Thymus (tissue), 11 donors: Measurements from ENCODE around the gene MFN2. TPM values are rescaled to one million over a fixed set of nuclear protein-coding genes. Genes with fewer than 3 reads are reported as not detected.

Experiments
- DNase-seq, 9 donors: peaks; one replicate each; pipeline ENCODE4 v3.0.0-alpha.2; 2013; ENCODE audit warnings: low spot score in 9 of 9, low read depth in 6 of 9, missing footprints in 1 of 9
- H3K27ac ChIP-seq, 2 donors: one replicate each; pipeline ENCODE4 v1.5.1; 2013; ENCODE audit warnings: control low read depth in 1 of 2, low read depth in 1 of 2, low read length in 1 of 2, mild to moderate bottlenecking in 1 of 2, moderate library complexity in 1 of 2
- H3K27me3 ChIP-seq, 2 donors: one replicate each; pipeline ENCODE4 v1.5.1; 2013; ENCODE audit warnings: low read length in 1 of 2; ENCODE audit not compliant: control insufficient read depth in 2 of 2, insufficient read depth in 1 of 2
- H3K36me3 ChIP-seq, 2 donors: one replicate each; pipeline ENCODE4 v1.5.1; 2013; ENCODE audit warnings: low read length in 1 of 2, mild to moderate bottlenecking in 1 of 2, moderate library complexity in 1 of 2; ENCODE audit not compliant: control insufficient read depth in 2 of 2, insufficient read depth in 2 of 2
- H3K4me1 ChIP-seq, 2 donors: one replicate each; pipeline ENCODE4 v1.5.1; 2013; ENCODE audit warnings: low read length in 2 of 2; ENCODE audit not compliant: control insufficient read depth in 2 of 2, insufficient read depth in 2 of 2
- H3K4me3 ChIP-seq, 2 donors: one replicate each; pipeline ENCODE4 v1.5.1; 2013; ENCODE audit warnings: low read length in 2 of 2, control low read depth in 1 of 2, mild to moderate bottlenecking in 1 of 2
- H3K9me3 ChIP-seq, 2 donors: one replicate each; pipeline ENCODE4 v1.5.1; 2013; ENCODE audit warnings: low read length in 1 of 2, mild to moderate bottlenecking in 1 of 2; ENCODE audit not compliant: control insufficient read depth in 2 of 2, insufficient read depth in 1 of 2
- WGBS: extraction: QIAGEN DNeasy Blood & Tissue Kit; methylation state at CpG from one replicate; pipeline ENCODE4 v1.1.7; 2013; 5-methylcytosine and 5-hydroxymethylcytosine counted together
- polyA plus RNA-seq: library from polyadenylated mRNA; stranded (reverse); fragments of 200-250 nt; gene quantifications from one replicate; pipeline ENCODE4 v1.2.3, GENCODE V29; 2013
- total RNA-seq: library from RNA; stranded (reverse); fragments of 120-200 nt; gene quantifications from one replicate; pipeline ENCODE4 v1.2.4, GENCODE V29; 2013
- donor health status: healthy.

The MFN2 gene
- total and polyA plus RNA-seq, 2 donors = 25.9 to 27.8 TPM

- H3K27me3 ChIP-seq = peaks cover 0 to 2% of the 10 kb centered on the region in 2 donors
- no peak for DNase-seq
- H3K4me3 ChIP-seq = no peak overlapping the region
- peaks cover 0 to 3% of the 10 kb centered on the region in 2 donors for H3K9me3 ChIP-seq
- 80% methylated on average over 6 of the region's 6 CpGs for WGBS
- H3K36me3 ChIP-seq = no peaks in the 10 kb centered on the region
- no peaks in the 10 kb centered on the region for H3K4me1 ChIP-seq
- H3K27ac ChIP-seq = no peak overlapping the region
Observed at GRCh38 chr1:12055259-12055658, 75.0 kb downstream of the MFN2 start.

GRCh38 chr1:12056331-12056841, 76.1 kb downstream of the MFN2 start:
- peaks cover 0 to 3% of the 10 kb centered on the region in 2 donors for H3K9me3 ChIP-seq
- H3K36me3 ChIP-seq = no peaks in the 10 kb centered on the region
- H3K4me3 ChIP-seq = no peak overlapping the region
- no peaks in the 10 kb centered on the region for H3K4me1 ChIP-seq
- no peak for DNase-seq
- H3K27me3 ChIP-seq = peaks cover 1 to 5% of the 10 kb centered on the region in 2 donors
- 97% methylated on average over 16 of the region's 16 CpGs for WGBS
- H3K27ac ChIP-seq = no peak overlapping the region

GRCh38 chr1:12057382-12057781, 77.1 kb downstream of the MFN2 start:
- no peaks in the 10 kb centered on the region for H3K4me1 ChIP-seq
- H3K27me3 ChIP-seq = peaks cover 4 to 12% of the 10 kb centered on the region in 2 donors
- H3K36me3 ChIP-seq = no peaks in the 10 kb centered on the region
- no peak for DNase-seq
- H3K27ac ChIP-seq = no peak overlapping the region
- H3K9me3 ChIP-seq = peaks cover 0 to 3% of the 10 kb centered on the region in 2 donors
- H3K4me3 ChIP-seq = no peak overlapping the region

- Histone ChIP-seq H3K4me1 (peaks cover 3 to 4% of the 10 kb centered on the region in 2 donors), H3K36me3 (no peaks in the 10 kb centered on the region), H3K4me3 (no peak overlapping the region), H3K27me3 (peaks cover 8 to 16% of the 10 kb centered on the region in 2 donors), H3K27ac (no peak overlapping the region), H3K9me3 (peaks cover 0 to 3% of the 10 kb centered on the region in 2 donors)
- 97% methylated on average over 4 of the region's 4 CpGs for WGBS
- no peak for DNase-seq
Observed at GRCh38 chr1:12057940-12058687, 77.9 kb downstream of the MFN2 start.

- H3K9me3 ChIP-seq = peaks cover 0 to 3% of the 10 kb centered on the region in 2 donors
- H3K4me3 ChIP-seq = no peak overlapping the region
- peaks cover 12 to 27% of the 10 kb centered on the region in 2 donors for H3K27me3 ChIP-seq
- no peak overlapping the region for H3K27ac ChIP-seq
- no peak for DNase-seq
- H3K36me3 ChIP-seq = no peaks in the 10 kb centered on the region
- WGBS = 85% methylated on average over 3 of the region's 3 CpGs
- peaks cover 5 to 12% of the 10 kb centered on the region in 2 donors for H3K4me1 ChIP-seq
Observed at GRCh38 chr1:12059226-12059625, 79.0 kb downstream of the MFN2 start.

- Histone ChIP-seq H3K4me1 (peaks cover 5 to 12% of the 10 kb centered on the region in 2 donors), H3K36me3 (no peaks in the 10 kb centered on the region), H3K4me3 (no peak overlapping the region), H3K9me3 (peaks cover 0 to 3% of the 10 kb centered on the region in 2 donors), H3K27me3 (peaks cover 18 to 34% of the 10 kb centered on the region in 2 donors), H3K27ac (no peak overlapping the region)
- WGBS = 66% methylated on average over 7 of the region's 7 CpGs
- no peak for DNase-seq
Observed at GRCh38 chr1:12059722-12060464, 79.6 kb downstream of the MFN2 start.

- Histone ChIP-seq H3K9me3 (peaks cover 0 to 3% of the 10 kb centered on the region in 2 donors), H3K36me3 (no peaks in the 10 kb centered on the region), H3K4me3 (no peak overlapping the region), H3K27ac (no peak overlapping the region), H3K27me3 (peaks cover 18 to 38% of the 10 kb centered on the region in 2 donors), H3K4me1 (peaks cover 5 to 12% of the 10 kb centered on the region in 2 donors)
- no peak for DNase-seq
- 98% methylated on average over 3 of the region's 3 CpGs for WGBS
Observed at GRCh38 chr1:12060500-12060899, 80.3 kb downstream of the MFN2 start.
